H9 (cell line): ENCODE results near the gene TAF5L. TPM values are rescaled to one million over a fixed set of nuclear protein-coding genes. Genes with fewer than 3 reads are reported as not detected.

Source experiments
- DNase-seq: peaks from one replicate; pipeline ENCODE4 v3.0.0-alpha.2; 2017
- H2AFZ ChIP-seq: one replicate; pipeline ENCODE4 v1.6.1; 2013; ENCODE audit warnings: mild to moderate bottlenecking, low read length, control low read depth, moderate library complexity
- H2AK5ac ChIP-seq: 2 replicates; pipeline ENCODE4 v1.6.1; 2013; ENCODE audit warnings: low read length, control low read depth, mixed read lengths; ENCODE audit not compliant: insufficient read length
- H2BK120ac ChIP-seq: one replicate; pipeline ENCODE4 v1.6.1; 2013; ENCODE audit warnings: low read depth, mild to moderate bottlenecking, low read length, control low read depth, inconsistent platforms; ENCODE audit not compliant: poor library complexity, severe bottlenecking
- H2BK12ac ChIP-seq: 2 replicates; pipeline ENCODE4 v1.6.1; 2013; ENCODE audit warnings: low read length, control low read depth, mixed read lengths, low read depth; ENCODE audit not compliant: insufficient read length
- H2BK15ac ChIP-seq: 2 replicates; pipeline ENCODE4 v1.6.1; 2013; ENCODE audit warnings: low read depth, low read length, control low read depth
- H2BK20ac ChIP-seq: one replicate; pipeline ENCODE4 v1.6.1; 2013; ENCODE audit warnings: low read depth, mild to moderate bottlenecking, low read length, control low read depth, inconsistent platforms; ENCODE audit not compliant: poor library complexity, severe bottlenecking
- H2BK5ac ChIP-seq: 2 replicates; pipeline ENCODE4 v1.6.1; 2013; ENCODE audit warnings: low read length, control low read depth, mixed read lengths; ENCODE audit not compliant: insufficient read length
- H3K14ac ChIP-seq: 2 replicates; pipeline ENCODE4 v1.6.1; 2013; ENCODE audit warnings: low read length, control low read depth; ENCODE audit not compliant: insufficient read depth
- H3K18ac ChIP-seq: 2 replicates; pipeline ENCODE4 v1.6.1; 2013; ENCODE audit warnings: low read depth, mild to moderate bottlenecking, mixed read lengths, low read length, control low read depth; ENCODE audit not compliant: insufficient read length
- H3K23ac ChIP-seq: 2 replicates; pipeline ENCODE4 v1.6.1; 2013; ENCODE audit warnings: low read length, control low read depth, mixed read lengths, low read depth; ENCODE audit not compliant: insufficient read length
- H3K23me2 ChIP-seq: 2 replicates; pipeline ENCODE4 v1.6.1; 2013; ENCODE audit warnings: low read depth, mild to moderate bottlenecking, mixed read lengths, low read length, control low read depth; ENCODE audit not compliant: insufficient read length, poor library complexity, severe bottlenecking
- H3K27ac ChIP-seq: 2 replicates; pipeline ENCODE4 v1.5.1; 2013; ENCODE audit warnings: low read length, control low read depth, mixed read lengths, low read depth; ENCODE audit not compliant: insufficient read length
- H3K27me3 ChIP-seq: 2 replicates; pipeline ENCODE4 v1.6.1; 2013; ENCODE audit warnings: low read length, control low read depth, inconsistent platforms; ENCODE audit not compliant: insufficient read depth
- H3K4ac ChIP-seq: 2 replicates; pipeline ENCODE4 v1.6.1; 2013; ENCODE audit warnings: low read depth, mild to moderate bottlenecking, control low read depth, inconsistent platforms, low read length, moderate library complexity
- H3K4me1 ChIP-seq: 2 replicates; pipeline ENCODE4 v1.6.1; 2013; ENCODE audit warnings: low read length, control low read depth, inconsistent platforms; ENCODE audit not compliant: insufficient read depth
- H3K4me2 ChIP-seq: 2 replicates; pipeline ENCODE4 v1.6.1; 2013; ENCODE audit warnings: low read length, control low read depth, mixed read lengths; ENCODE audit not compliant: insufficient read length, insufficient read depth
- H3K56ac ChIP-seq: 2 replicates; pipeline ENCODE4 v1.6.1; 2013; ENCODE audit warnings: low read depth, mild to moderate bottlenecking, mixed read lengths, low read length, control low read depth; ENCODE audit not compliant: insufficient read length
- H3K79me1 ChIP-seq: 2 replicates; pipeline ENCODE4 v1.6.1; 2013; ENCODE audit warnings: low read depth, mild to moderate bottlenecking, moderate library complexity, low read length, control low read depth, inconsistent platforms; ENCODE audit not compliant: insufficient read depth, poor library complexity, severe bottlenecking
- H3K79me2 ChIP-seq: 2 replicates; pipeline ENCODE4 v1.6.1; 2013; ENCODE audit warnings: low read length, control low read depth, inconsistent platforms; ENCODE audit not compliant: insufficient read depth
- H3K9ac ChIP-seq: 2 replicates; pipeline ENCODE4 v1.6.1; 2013; ENCODE audit warnings: low read length, control low read depth, mixed read lengths; ENCODE audit not compliant: insufficient read length; ENCODE audit errors: extremely low read depth
- H3K9me3 ChIP-seq: one replicate; pipeline ENCODE4 v1.6.1; 2013; ENCODE audit warnings: low read depth, low read length, inconsistent platforms; ENCODE audit not compliant: control insufficient read depth
- H3T11ph ChIP-seq: one replicate; pipeline ENCODE4 v1.6.1; 2013; ENCODE audit warnings: mild to moderate bottlenecking, low read length, control low read depth, inconsistent platforms
- H4K20me1 ChIP-seq: one replicate; pipeline ENCODE4 v1.6.1; 2013; ENCODE audit not compliant: control insufficient read depth, insufficient read length, insufficient read depth
- H4K5ac ChIP-seq: 2 replicates; pipeline ENCODE4 v1.6.1; 2013; ENCODE audit warnings: low read depth, mild to moderate bottlenecking, mixed read lengths, low read length, control low read depth; ENCODE audit not compliant: insufficient read length
- H4K8ac ChIP-seq: replicated peaks from 2 replicates; pipeline ENCODE4 v1.6.1; 2013; ENCODE audit warnings: low read length, control low read depth, mixed read lengths, low read depth; ENCODE audit not compliant: insufficient read length
- H4K91ac ChIP-seq: 2 replicates; pipeline ENCODE4 v1.6.1; 2013; ENCODE audit warnings: low read depth, mild to moderate bottlenecking, moderate library complexity, mixed read lengths, low read length, control low read depth; ENCODE audit not compliant: insufficient read length
- H3K27ac Mint-ChIP-seq, 3 experiments: 2 replicates in 2 of 3; 3 replicates in 1 of 3; pipeline ENCODE4 v1.8.0; 2020 to 2021; ENCODE audit warnings: mixed read lengths in 3 of 3, mild to moderate bottlenecking in 1 of 3, moderate library complexity in 1 of 3
- H3K27me3 Mint-ChIP-seq: 2 replicates; pipeline ENCODE4 v1.8.0; 2021; ENCODE audit warnings: low read depth, mild to moderate bottlenecking, moderate library complexity, mixed read lengths
- H3K36me3 Mint-ChIP-seq, 3 experiments: 2 replicates in 2 of 3; 3 replicates in 1 of 3; pipeline ENCODE4 v1.8.0; 2020 to 2021; ENCODE audit warnings: low read depth in 3 of 3, mixed read lengths in 3 of 3; ENCODE audit not compliant: insufficient read depth in 1 of 3
- H3K4me1 Mint-ChIP-seq, 2 experiments: 2 replicates each; pipeline ENCODE4 v1.8.0; 2020; ENCODE audit warnings: mixed read lengths in 2 of 2
- H3K4me3 Mint-ChIP-seq, 2 experiments: 2 replicates in 1 of 2; 3 replicates in 1 of 2; pipeline ENCODE4 v1.8.0; 2020 to 2021; ENCODE audit warnings: mild to moderate bottlenecking in 2 of 2, mixed read lengths in 2 of 2, moderate library complexity in 1 of 2
- H3K9me3 Mint-ChIP-seq, 2 experiments: 2 replicates in 1 of 2; 3 replicates in 1 of 2; pipeline ENCODE4 v1.8.0; 2020; ENCODE audit warnings: mild to moderate bottlenecking in 2 of 2, mixed read lengths in 2 of 2, moderate library complexity in 1 of 2
- WGBS: extraction: QIAGEN DNeasy Blood & Tissue Kit; methylation state at CpG from one replicate; pipeline ENCODE4 v1.1.7; 2013; ENCODE audit warnings: missing lambda C conversion rate, low lambda C conversion rate, mixed read lengths; ENCODE audit not compliant: insufficient read length; ENCODE audit errors: extremely low coverage; 5-methylcytosine and 5-hydroxymethylcytosine counted together
- total RNA-seq: library from RNA; stranded (reverse); gene quantifications from 2 replicates; pipeline ENCODE4 v1.2.1, GENCODE V29; 2021
- TF ChIP-seq, protein P1 (sequence below): fragments of 200-600 bp; sonication (generic); conservative IDR thresholded peaks from 3 replicates; pipeline ENCODE4 v1.8.0; 2021; ENCODE audit warnings: antibody characterized with exemption, mild to moderate bottlenecking

Gene TAF5L
- total RNA-seq, 1 experiment from 2014 or later = 30.3 TPM

- H2BK120ac ChIP-seq = no peak overlapping the region
- H2BK12ac ChIP-seq = no peak overlapping the region
- no CpG with 5 or more reads among the region's 2 CpGs for WGBS
- no peaks in the 10 kb centered on the region for H3K79me1 ChIP-seq
- no peaks in the 10 kb centered on the region for H3K23me2 ChIP-seq
- no peak overlapping the region for H4K5ac ChIP-seq
- Mint-ChIP-seq H3K27ac (no peak overlapping the region; a peak in 1 of 7 replicates), H3K4me3 (no peak overlapping the region), H3K9me3 (no peaks in the 10 kb centered on the region), H3K27me3 (no peaks in the 10 kb centered on the region), H3K36me3 (peaks cover 27 to 61% (median 52%) of the 10 kb centered on the region in 3 experiments; a peak in 6 of 7 replicates), H3K4me1 (peaks cover 6% of the 10 kb centered on the region in 2 experiments; a peak in 3 of 4 replicates)
- H3K27me3 ChIP-seq = no peaks in the 10 kb centered on the region
- no peak overlapping the region for H3T11ph ChIP-seq
- no peaks in the 10 kb centered on the region for H3K79me2 ChIP-seq
- no peak overlapping the region for H2AK5ac ChIP-seq
- no peak overlapping the region for H3K23ac ChIP-seq
- H3K4me2 ChIP-seq = no peak overlapping the region
- H3K4ac ChIP-seq = no peak overlapping the region
- H3K56ac ChIP-seq = no peak overlapping the region
- no peaks in the 10 kb centered on the region for H4K20me1 ChIP-seq
- H2AFZ ChIP-seq = no peak overlapping the region
- no peak overlapping the region for H3K18ac ChIP-seq
- no peak overlapping the region for H4K8ac ChIP-seq
- H2BK5ac ChIP-seq = no peak overlapping the region
- no peaks in the 10 kb centered on the region for H3K9me3 ChIP-seq
- DNase-seq = no peak
- no peak overlapping the region for H2BK20ac ChIP-seq
- no peak overlapping the region for H3K27ac ChIP-seq
- no peaks in the 10 kb centered on the region for H3K4me1 ChIP-seq
- no peak overlapping the region for H3K9ac ChIP-seq
- TF ChIP-seq, protein P1, sequence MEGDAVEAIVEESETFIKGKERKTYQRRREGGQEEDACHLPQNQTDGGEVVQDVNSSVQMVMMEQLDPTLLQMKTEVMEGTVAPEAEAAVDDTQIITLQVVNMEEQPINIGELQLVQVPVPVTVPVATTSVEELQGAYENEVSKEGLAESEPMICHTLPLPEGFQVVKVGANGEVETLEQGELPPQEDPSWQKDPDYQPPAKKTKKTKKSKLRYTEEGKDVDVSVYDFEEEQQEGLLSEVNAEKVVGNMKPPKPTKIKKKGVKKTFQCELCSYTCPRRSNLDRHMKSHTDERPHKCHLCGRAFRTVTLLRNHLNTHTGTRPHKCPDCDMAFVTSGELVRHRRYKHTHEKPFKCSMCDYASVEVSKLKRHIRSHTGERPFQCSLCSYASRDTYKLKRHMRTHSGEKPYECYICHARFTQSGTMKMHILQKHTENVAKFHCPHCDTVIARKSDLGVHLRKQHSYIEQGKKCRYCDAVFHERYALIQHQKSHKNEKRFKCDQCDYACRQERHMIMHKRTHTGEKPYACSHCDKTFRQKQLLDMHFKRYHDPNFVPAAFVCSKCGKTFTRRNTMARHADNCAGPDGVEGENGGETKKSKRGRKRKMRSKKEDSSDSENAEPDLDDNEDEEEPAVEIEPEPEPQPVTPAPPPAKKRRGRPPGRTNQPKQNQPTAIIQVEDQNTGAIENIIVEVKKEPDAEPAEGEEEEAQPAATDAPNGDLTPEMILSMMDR = no peak
- H4K91ac ChIP-seq = no peak overlapping the region
- H3K14ac ChIP-seq = no peak overlapping the region
- H2BK15ac ChIP-seq = no peak overlapping the region
Observed at GRCh38 chr1:229657993-229658755, 32.3 kb upstream of the TAF5L start.
